Measurements from ENCODE around the gene EXOC6B. TPM values are rescaled to one million over a fixed set of nuclear protein-coding genes. Genes with fewer than 3 reads are reported as not detected.
A peak's percentile ranks its signal among the peaks of the same experiment; 100 is the strongest.

EXOC6B gene
- total RNA-seq, 1 donor from 2014 or later, result 7.7 TPM

GRCh38 chr2:72830273-72830672 lies 4.4 kb upstream of the EXOC6B start:
- H3K4me3 ChIP-seq (ENCODE audit: low read depth, low read length), result no peak overlapping the region
- TF ChIP-seq CTCF (conservative IDR thresholded peaks at IDR 0.05; ENCODE audit: low read depth, low read length), result no peak

GRCh38 chr2:72828840-72829507 lies 3.1 kb upstream of the EXOC6B start:
- TF ChIP-seq CTCF (conservative IDR thresholded peaks at IDR 0.05; ENCODE audit: low read depth, low read length), result no peak
- no peak for DNase-seq (ENCODE audit: low read depth)
- no peak overlapping the region for H3K4me3 ChIP-seq (ENCODE audit: low read depth, low read length)

More at GRCh38 chr2:72830273-72830672, 4.4 kb upstream of the EXOC6B start:
- no peak for DNase-seq (ENCODE audit: low read depth)

- no peak overlapping the region for H3K4me3 ChIP-seq (ENCODE audit: low read depth, low read length)
- no peak for DNase-seq (ENCODE audit: low read depth)
- no peak for TF ChIP-seq CTCF (conservative IDR thresholded peaks at IDR 0.05; ENCODE audit: low read depth, low read length)
Measured at GRCh38 chr2:72827966-72828646, 2.3 kb upstream of the EXOC6B start.

GRCh38 chr2:72827487-72827886 lies 1.7 kb upstream of the EXOC6B start:
- no peak for DNase-seq (ENCODE audit: low read depth)
- H3K4me3 ChIP-seq (ENCODE audit: low read depth, low read length), result no peak overlapping the region
- no peak for TF ChIP-seq CTCF (conservative IDR thresholded peaks at IDR 0.05; ENCODE audit: low read depth, low read length)

- DNase-seq (ENCODE audit: low read depth), result no peak
- TF ChIP-seq CTCF (conservative IDR thresholded peaks at IDR 0.05; ENCODE audit: low read depth, low read length), result no peak
- peak overlapping the region; percentile 77 for H3K4me3 ChIP-seq (ENCODE audit: low read depth, low read length)
Measured at GRCh38 chr2:72826156-72826477, 284 bp upstream of the EXOC6B start.

- DNase-seq (ENCODE audit: low read depth), result no peak
- no peak for TF ChIP-seq CTCF (conservative IDR thresholded peaks at IDR 0.05; ENCODE audit: low read depth, low read length)
- peak overlapping the region; percentile 77 for H3K4me3 ChIP-seq (ENCODE audit: low read depth, low read length)
Measured at GRCh38 chr2:72824224-72824842, 1.5 kb downstream of the EXOC6B start.

Measured in epithelial cell of proximal tubule (primary cell).